Ovary (tissue), 3 donors: Measurements from ENCODE around the gene TPCN2.

Experiments used
- EP300 ChIP-seq: sonication (generic); formaldehyde crosslinking; IDR thresholded peaks from one replicate; pipeline ENCODE4 v1.6.1; 2017; ENCODE audit warnings: antibody characterized with exemption
- POLR2A ChIP-seq: fragments of 450-650 bp; IDR thresholded peaks from one replicate; pipeline ENCODE4 v1.6.1; 2017; ENCODE audit warnings: antibody characterized with exemption, mild to moderate bottlenecking, moderate library complexity
- TF ChIP-seq, protein P1 (sequence below), 3 donors: fragments of 450-650 bp in 2 of 3; fragments of 200-600 bp in 1 of 3; IDR thresholded peaks; one replicate each; pipeline versions ENCODE4 v1.5.1 to v1.8.0; 2016 to 2022; ENCODE audit warnings: antibody characterized with exemption in 3 of 3, mild to moderate bottlenecking in 1 of 3
- donor health status: DM: no; HTN: no; CAD: no.

DNA sequence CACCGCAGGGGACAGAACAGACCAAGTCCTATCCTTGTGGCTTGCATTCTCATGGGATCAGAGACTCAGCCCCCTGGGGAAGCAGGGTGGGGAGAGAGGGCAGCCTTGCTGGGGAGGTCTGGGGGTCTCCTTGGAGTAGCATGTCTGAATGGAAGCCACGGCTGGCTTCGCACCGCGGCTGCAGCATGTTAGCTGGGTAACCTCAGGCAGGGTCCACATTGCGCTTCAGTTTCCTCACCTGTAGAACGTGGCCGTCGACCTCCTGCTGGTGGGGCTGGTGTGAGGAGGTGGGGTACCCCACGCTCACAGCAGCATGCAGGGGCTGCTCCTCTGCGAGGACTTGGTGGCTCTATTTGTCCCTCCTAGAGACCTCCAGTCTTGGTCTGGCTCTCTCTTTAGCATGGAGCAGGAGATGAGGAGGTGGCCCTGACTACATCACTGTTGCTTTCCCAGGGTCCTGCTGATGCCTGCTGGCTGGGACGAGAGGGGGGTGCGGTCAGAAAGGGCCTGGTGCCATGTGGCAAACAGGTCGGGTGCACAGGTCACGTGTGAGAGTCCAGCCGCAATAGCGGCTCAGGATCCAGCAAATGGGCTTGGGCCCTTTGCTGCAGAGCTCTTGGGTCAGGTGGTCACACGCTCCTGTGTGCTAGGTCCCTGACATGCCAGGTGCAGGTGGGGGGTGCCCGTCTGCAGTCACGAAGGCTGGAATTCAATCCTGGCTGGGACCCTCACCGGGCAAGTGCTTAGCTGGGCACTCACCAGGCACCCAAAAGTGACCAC, 71.6 kb downstream of the TPCN2 start:
- TF ChIP-seq, protein P1, sequence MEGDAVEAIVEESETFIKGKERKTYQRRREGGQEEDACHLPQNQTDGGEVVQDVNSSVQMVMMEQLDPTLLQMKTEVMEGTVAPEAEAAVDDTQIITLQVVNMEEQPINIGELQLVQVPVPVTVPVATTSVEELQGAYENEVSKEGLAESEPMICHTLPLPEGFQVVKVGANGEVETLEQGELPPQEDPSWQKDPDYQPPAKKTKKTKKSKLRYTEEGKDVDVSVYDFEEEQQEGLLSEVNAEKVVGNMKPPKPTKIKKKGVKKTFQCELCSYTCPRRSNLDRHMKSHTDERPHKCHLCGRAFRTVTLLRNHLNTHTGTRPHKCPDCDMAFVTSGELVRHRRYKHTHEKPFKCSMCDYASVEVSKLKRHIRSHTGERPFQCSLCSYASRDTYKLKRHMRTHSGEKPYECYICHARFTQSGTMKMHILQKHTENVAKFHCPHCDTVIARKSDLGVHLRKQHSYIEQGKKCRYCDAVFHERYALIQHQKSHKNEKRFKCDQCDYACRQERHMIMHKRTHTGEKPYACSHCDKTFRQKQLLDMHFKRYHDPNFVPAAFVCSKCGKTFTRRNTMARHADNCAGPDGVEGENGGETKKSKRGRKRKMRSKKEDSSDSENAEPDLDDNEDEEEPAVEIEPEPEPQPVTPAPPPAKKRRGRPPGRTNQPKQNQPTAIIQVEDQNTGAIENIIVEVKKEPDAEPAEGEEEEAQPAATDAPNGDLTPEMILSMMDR (IDR thresholded peaks at IDR 0.05) = no peak
- no peak for TF ChIP-seq POLR2A
- no peak for TF ChIP-seq EP300
